ENCODE measurements around the gene GADL1. TPM values are rescaled to one million over a fixed set of nuclear protein-coding genes. Genes with fewer than 3 reads are reported as not detected.

The GADL1 gene
- total RNA-seq, 1 donor from 2014 or later, result not detected

- H3K27ac ChIP-seq, result no peak overlapping the region
- DNase-seq (no peak), ATAC-seq (no peak)
- H3K4me1 ChIP-seq, result peaks cover 4% of the 10 kb centered on the region
- intact Hi-C loops (cut with DNase I), result no loop called here
- H3K27me3 ChIP-seq, result no peaks in the 10 kb centered on the region
- no peaks in the 10 kb centered on the region for H3K9me3 ChIP-seq
- H3K4me3 ChIP-seq, result no peak overlapping the region
- H3K36me3 ChIP-seq, result no peaks in the 10 kb centered on the region
- TF ChIP-seq CTCF (IDR thresholded peaks at IDR 0.05), result no peak
These were observed 39.2 kb upstream of the GADL1 start for GRCh38 chr3:30933478-30934207.

- H3K27ac ChIP-seq, result no peak overlapping the region
- H3K9me3 ChIP-seq, result no peaks in the 10 kb centered on the region
- no peak for DNase-seq
- no peaks in the 10 kb centered on the region for H3K27me3 ChIP-seq
- H3K4me1 ChIP-seq, result peaks cover 4% of the 10 kb centered on the region
- no peak overlapping the region for H3K4me3 ChIP-seq
- intact Hi-C loops (cut with DNase I), result no loop called here
- TF ChIP-seq CTCF (IDR thresholded peaks at IDR 0.05), result no peak
- ATAC-seq, result no peak
- H3K36me3 ChIP-seq, result no peaks in the 10 kb centered on the region
These were observed 38.1 kb upstream of the GADL1 start for GRCh38 chr3:30932513-30933098.

- intact Hi-C loops (cut with DNase I), result no loop called here
- H3K4me3 ChIP-seq, result no peak overlapping the region
- no peaks in the 10 kb centered on the region for H3K4me1 ChIP-seq
- no peaks in the 10 kb centered on the region for H3K36me3 ChIP-seq
- TF ChIP-seq CTCF (IDR thresholded peaks at IDR 0.05), result no peak
- no peaks in the 10 kb centered on the region for H3K27me3 ChIP-seq
- ATAC-seq, result no peak
- no peak overlapping the region for H3K27ac ChIP-seq
- no peaks in the 10 kb centered on the region for H3K9me3 ChIP-seq
- no peak for DNase-seq
These were observed 30.3 kb upstream of the GADL1 start for GRCh38 chr3:30924763-30925162.

GRCh38 chr3:30919564-30919963, 25.1 kb upstream of the GADL1 start:
- H3K27me3 ChIP-seq, result no peaks in the 10 kb centered on the region
- no peaks in the 10 kb centered on the region for H3K36me3 ChIP-seq
- no peaks in the 10 kb centered on the region for H3K4me1 ChIP-seq
- ATAC-seq, result no peak
- no peak overlapping the region for H3K27ac ChIP-seq
- no peak overlapping the region for H3K4me3 ChIP-seq
- DNase-seq, result no peak
- TF ChIP-seq CTCF (IDR thresholded peaks at IDR 0.05), result no peak
- no peaks in the 10 kb centered on the region for H3K9me3 ChIP-seq
- intact Hi-C loops (cut with DNase I), result no loop called here

GRCh38 chr3:30918761-30919160, 24.3 kb upstream of the GADL1 start:
- intact Hi-C loops (cut with DNase I), result no loop called here
- no peak overlapping the region for H3K4me3 ChIP-seq
- H3K27ac ChIP-seq, result no peak overlapping the region
- no peaks in the 10 kb centered on the region for H3K4me1 ChIP-seq
- H3K9me3 ChIP-seq, result no peaks in the 10 kb centered on the region
- no peaks in the 10 kb centered on the region for H3K36me3 ChIP-seq
- H3K27me3 ChIP-seq, result no peaks in the 10 kb centered on the region
- no peak for TF ChIP-seq CTCF (IDR thresholded peaks at IDR 0.05)
- DNase-seq, result no peak
- no peak for ATAC-seq
